Dedifferentiated amniotic fluid mesenchymal stem cell (primary cell): ENCODE results near the gene WFDC10B.
"Not testable (repeated sequence)": the region's sequence is repeated elsewhere in the genome, so short reads cannot be mapped to it uniquely, and the experiment has no call there.

Experiments
- DNase-seq: peaks from one replicate; pipeline ENCODE4 v3.0.0-alpha.2; 2016; ENCODE audit errors: extremely low spot score

WFDC10B gene

GRCh38 chr20:45704969-45705637 lies at the start of gene WFDC10B:
Gene WFDC10B (minus strand): TSS chr20:45705019. CDS start chr20:45685992, 19,027 bp downstream.
- DNase-seq = no peak

- no peak for DNase-seq
Measured at GRCh38 chr20:45752746-45753145, 47.9 kb upstream of the WFDC10B start.

GRCh38 chr20:45751721-45752120 lies 46.9 kb upstream of the WFDC10B start:
- DNase-seq = no peak

GRCh38 chr20:45745015-45745414 lies 40.2 kb upstream of the WFDC10B start:
- no peak for DNase-seq

- DNase-seq = no peak
Measured at GRCh38 chr20:45742596-45742995, 37.8 kb upstream of the WFDC10B start.

GRCh38 chr20:45735988-45736387 lies 31.2 kb upstream of the WFDC10B start:
- no peak for DNase-seq

- DNase-seq = no peak
Measured at GRCh38 chr20:45735552-45735951, 30.7 kb upstream of the WFDC10B start.

- no peak for DNase-seq
Measured at GRCh38 chr20:45732199-45732598, 27.4 kb upstream of the WFDC10B start.

GRCh38 chr20:45727044-45727443 lies 22.2 kb upstream of the WFDC10B start:
- no peak for DNase-seq

GRCh38 chr20:45725134-45725533 lies 20.3 kb upstream of the WFDC10B start:
- no peak for DNase-seq

GRCh38 chr20:45722047-45722446 lies 17.2 kb upstream of the WFDC10B start, which contains the start of gene SPINT4:
Gene SPINT4 (plus strand): TSS chr20:45722347. CDS start chr20:45722368, 21 bp downstream.
- no peak for DNase-seq

GRCh38 chr20:45716141-45716688 lies 11.4 kb upstream of the WFDC10B start:
- DNase-seq = not testable (repeated sequence)

GRCh38 chr20:45701873-45702272 lies 2.9 kb downstream of the WFDC10B start, which contains the start of gene WFDC13:
Gene WFDC13 (plus strand): TSS chr20:45702038. CDS start chr20:45702124, 86 bp downstream.
- no peak for DNase-seq

GRCh38 chr20:45701104-45701503 lies 3.7 kb downstream of the WFDC10B start:
- DNase-seq = no peak

GRCh38 chr20:45695496-45695895 lies 9.3 kb downstream of the WFDC10B start:
- no peak for DNase-seq

- DNase-seq = not testable (repeated sequence)
Measured at GRCh38 chr20:45693346-45693745, 11.5 kb downstream of the WFDC10B start.

- DNase-seq = no peak
Measured at GRCh38 chr20:45685896-45686295, 18.9 kb downstream of the WFDC10B start.

GRCh38 chr20:45679650-45680049 lies 25.2 kb downstream of the WFDC10B start:
- DNase-seq = no peak

- DNase-seq = no peak
Measured at GRCh38 chr20:45672765-45673164, 32.1 kb downstream of the WFDC10B start.

- DNase-seq = no peak
Measured at GRCh38 chr20:45670139-45670538, 34.7 kb downstream of the WFDC10B start, which contains the start of gene WFDC11. Gene WFDC11 (minus strand): TSS chr20:45670239. CDS start chr20:45650600, 19,639 bp downstream.

- not testable (repeated sequence) for DNase-seq
Measured at GRCh38 chr20:45657038-45657437, 47.8 kb downstream of the WFDC10B start.

- DNase-seq = not testable (repeated sequence)
Measured at GRCh38 chr20:45651726-45652125, 53.1 kb downstream of the WFDC10B start.

- no peak for DNase-seq
Measured at GRCh38 chr20:45649312-45649863, 55.4 kb downstream of the WFDC10B start.
